ENCODE results near the gene UVRAG.

GRCh38 chr11:75809991-75810390 is 5.0 kb upstream of the UVRAG start:
- no peak for TF ChIP-seq CTCF (IDR thresholded peaks at IDR 0.05)
- TF ChIP-seq POLR2A (IDR thresholded peaks at IDR 0.05): no peak

Measured in ovary (tissue), 3 donors.